B cell (primary cell): Measurements from ENCODE around the gene FERMT3. TPM values are rescaled to one million over a fixed set of nuclear protein-coding genes. Genes with fewer than 3 reads are reported as not detected.
A peak's percentile ranks its signal among the peaks of the same experiment; 100 is the strongest.

Source experiments
- ATAC-seq: fragments of 200-7000 bp; cut with Tn5 transposase; one replicate; pipeline ENCODE4 v1.10.0; 2021; ENCODE audit warnings: low read depth, mild to moderate bottlenecking, moderate number of reproducible peaks, moderate library complexity
- CTCF ChIA-PET: fragments of 350-600 bp; sonication (Branson Sonifier 250); formaldehyde crosslinking; loops from one replicate; lab custom pipeline; 2021; ENCODE audit warnings: antibody characterized with exemption, inconsistent platforms; lab: Charles Lee
- POLR2A ChIA-PET: fragments of 350-600 bp; sonication (Branson Sonifier 250); formaldehyde crosslinking; loops from one replicate; lab custom pipeline; 2021; ENCODE audit warnings: antibody characterized with exemption; lab: Charles Lee
- DNase-seq: peaks from one replicate; pipeline ENCODE4 v3.0.0; 2013
- H2AFZ ChIP-seq: 2 replicates; pipeline ENCODE4 v1.6.1; 2012; ENCODE audit warnings: mild to moderate bottlenecking, low read depth, low read length; ENCODE audit not compliant: insufficient read depth, poor library complexity, severe bottlenecking
- H3K27ac ChIP-seq, 2 donors: 1 replicate in 1 of 2; 2 replicates in 1 of 2; pipeline ENCODE4 v1.5.1; 2012 to 2013; ENCODE audit warnings: low read length in 2 of 2, mild to moderate bottlenecking in 2 of 2, moderate library complexity in 1 of 2
- H3K27me3 ChIP-seq, 4 experiments: fragments of 200-600 bp in 1 of 4; sonication (generic) in 1 of 4; replicated peaks in 1 of 4; 1 replicate in 2 of 4; 2 replicates in 2 of 4; pipeline versions ENCODE4 v1.6.1 to v1.7.0; 2013 to 2016; ENCODE audit warnings: low read length in 3 of 4, mild to moderate bottlenecking in 2 of 4, mixed read lengths in 1 of 4, moderate library complexity in 1 of 4; ENCODE audit not compliant: insufficient read depth in 4 of 4, control insufficient read depth in 3 of 4; ENCODE audit errors: control extremely low read depth in 1 of 4
- H3K36me3 ChIP-seq, 2 experiments: replicated peaks in 1 of 2; 1 replicate in 1 of 2; 2 replicates in 1 of 2; pipeline versions ENCODE4 v1.6.1 to v1.7.1; 2013; ENCODE audit warnings: low read length in 1 of 2; ENCODE audit not compliant: insufficient read depth in 2 of 2, control insufficient read depth in 1 of 2; ENCODE audit errors: control extremely low read depth in 1 of 2, extremely low read depth in 1 of 2
- H3K4me1 ChIP-seq, 2 donors: fragments of 200-600 bp in 1 of 2; sonication (generic) in 1 of 2; 1 replicate in 1 of 2; 2 replicates in 1 of 2; pipeline versions ENCODE4 v1.5.1 to v1.6.1; 2013 to 2017; ENCODE audit warnings: low read length in 2 of 2; ENCODE audit not compliant: control insufficient read depth in 2 of 2, insufficient read depth in 2 of 2
- H3K4me2 ChIP-seq: replicated peaks from 2 replicates; pipeline ENCODE3; 2012; ENCODE audit warnings: mild to moderate bottlenecking, low read depth, low read length; ENCODE audit not compliant: poor library complexity, severe bottlenecking
- H3K4me3 ChIP-seq, 5 experiments: fragments of 200-600 bp in 1 of 5; sonication (generic) in 1 of 5; 1 replicate in 3 of 5; 2 replicates in 2 of 5; pipeline versions ENCODE4 v1.5.1 to v1.7.0; 2011 to 2016; ENCODE audit warnings: low read length in 4 of 5, mild to moderate bottlenecking in 4 of 5, low read depth in 2 of 5, control low read depth in 1 of 5, moderate library complexity in 1 of 5; ENCODE audit not compliant: insufficient read depth in 1 of 5; ENCODE audit errors: control extremely low read depth in 1 of 5, extremely low read depth in 1 of 5
- H3K79me2 ChIP-seq: fragments of 200-600 bp; sonication (generic); one replicate; pipeline ENCODE4 v1.6.0; 2016; ENCODE audit warnings: low read length; ENCODE audit not compliant: control insufficient read depth, insufficient read depth
- H3K9ac ChIP-seq: fragments of 200-600 bp; sonication (generic); 2 replicates; pipeline ENCODE4 v1.6.1; 2017; ENCODE audit warnings: mild to moderate bottlenecking, low read length, moderate library complexity
- H3K9me3 ChIP-seq, 3 donors: one replicate each; pipeline versions ENCODE4 v1.6.1 to v1.7.1; 2013; ENCODE audit warnings: low read length in 2 of 3; ENCODE audit not compliant: control insufficient read depth in 2 of 3, insufficient read depth in 1 of 3; ENCODE audit errors: control extremely low read depth in 1 of 3
- H4K20me1 ChIP-seq: 2 replicates; pipeline ENCODE4 v1.6.0; 2012; ENCODE audit warnings: mild to moderate bottlenecking, low read length; ENCODE audit not compliant: insufficient read depth, control insufficient read depth, poor library complexity, severe bottlenecking
- H3K27ac Mint-ChIP-seq: one replicate; pipeline ENCODE4 v1.8.0; 2021; ENCODE audit warnings: mixed read lengths
- H3K27me3 Mint-ChIP-seq: one replicate; pipeline ENCODE4 v1.8.0; 2021; ENCODE audit warnings: mixed read lengths
- H3K4me1 Mint-ChIP-seq: one replicate; pipeline ENCODE4 v1.8.0; 2021; ENCODE audit warnings: mixed read lengths
- H3K4me3 Mint-ChIP-seq: one replicate; pipeline ENCODE4 v1.8.0; 2021; ENCODE audit warnings: mixed read lengths
- H3K9me3 Mint-ChIP-seq: one replicate; pipeline ENCODE4 v1.8.0; 2022; ENCODE audit warnings: mixed read lengths; ENCODE audit not compliant: insufficient read depth
- EZH2 ChIP-seq: IDR thresholded peaks from 2 replicates; pipeline ENCODE4 v1.6.1; 2012; ENCODE audit warnings: borderline replicate concordance, low read depth, mild to moderate bottlenecking, moderate library complexity, low read length; ENCODE audit not compliant: insufficient read depth, poor library complexity, severe bottlenecking
- WGBS: methylation state at CpG from one replicate; pipeline ENCODE4 v1.1.5; 2013; ENCODE audit warnings: missing lambda C conversion rate; ENCODE audit not compliant: insufficient coverage; 5-methylcytosine and 5-hydroxymethylcytosine counted together
- intact Hi-C: fragments of 100-400 bp; cut with micrococcal nuclease; formaldehyde crosslinking; loops from one replicate; pipeline ENCODE4 v1.10.0; 2022
- polyA plus RNA-seq: library from polyadenylated mRNA; depleted of rRNA; stranded (reverse); fragments of >200 nt; gene quantifications from 2 replicates; pipeline ENCODE4 v1.2.3, GENCODE V29; 2012
- total RNA-seq, 2 donors: library from RNA; stranded (reverse); fragments of 120-200 nt in 1 of 2; gene quantifications; 1 replicate in 1 of 2; 2 replicates in 1 of 2; pipeline versions ENCODE4 v1.2.3 to v1.2.4, GENCODE V29; 2013 to 2022
- TF ChIP-seq, protein P1 (sequence below): fragments of 200-600 bp; IDR thresholded peaks from one replicate; pipeline ENCODE4 v1.8.0; 2022; ENCODE audit warnings: antibody characterized with exemption, mild to moderate bottlenecking

FERMT3 gene
- total and polyA plus RNA-seq, 2 donors (not counting 1 experiment from before 2014, with no cell fraction given): 96.2 to 170 TPM

DNA sequence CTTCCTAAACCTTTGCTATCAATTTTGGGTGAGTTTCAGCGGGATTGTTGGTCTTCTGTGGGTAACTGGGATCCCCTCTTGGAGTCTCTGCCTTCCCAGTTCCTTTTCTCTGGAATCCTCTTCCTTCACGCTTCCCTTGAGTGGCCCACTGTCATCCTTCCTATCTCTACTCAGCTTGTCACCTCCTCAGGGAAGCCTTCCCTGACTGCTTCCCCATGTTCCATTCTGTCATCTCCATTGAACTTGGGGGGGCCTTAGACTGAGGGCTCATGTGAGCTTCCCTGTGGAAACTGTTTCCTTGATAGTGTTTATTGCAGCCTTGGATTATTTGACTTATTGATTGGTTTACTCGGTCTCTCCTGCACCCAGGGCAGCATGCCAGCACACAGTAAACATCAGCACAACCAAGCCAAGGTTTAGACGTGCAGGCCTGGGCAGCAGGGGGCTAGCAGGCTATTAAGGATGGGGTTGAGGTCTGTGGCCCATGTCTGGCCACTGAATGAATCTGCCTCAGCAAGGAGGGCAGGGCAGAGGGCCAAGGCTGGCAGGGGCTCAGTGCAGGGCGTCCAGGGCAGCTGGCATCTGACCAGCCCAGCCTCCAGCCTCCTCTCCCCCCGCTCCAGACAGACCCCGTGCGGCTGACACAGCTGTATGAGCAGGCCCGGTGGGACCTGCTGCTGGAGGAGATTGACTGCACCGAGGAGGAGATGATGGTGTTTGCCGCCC lies 12.3 kb downstream of the FERMT3 start:
- H3K79me2 ChIP-seq: peaks cover 20% of the 10 kb centered on the region
- intact Hi-C loops: no loop called here
- Mint-ChIP-seq H3K27ac (no peak overlapping the region), H3K4me1 (peaks cover 15% of the 10 kb centered on the region), H3K9me3 (no peaks in the 10 kb centered on the region), H3K27me3 (no peaks in the 10 kb centered on the region), H3K4me3 (no peak overlapping the region)
- no peak for TF ChIP-seq EZH2
- TF ChIP-seq, protein P1, sequence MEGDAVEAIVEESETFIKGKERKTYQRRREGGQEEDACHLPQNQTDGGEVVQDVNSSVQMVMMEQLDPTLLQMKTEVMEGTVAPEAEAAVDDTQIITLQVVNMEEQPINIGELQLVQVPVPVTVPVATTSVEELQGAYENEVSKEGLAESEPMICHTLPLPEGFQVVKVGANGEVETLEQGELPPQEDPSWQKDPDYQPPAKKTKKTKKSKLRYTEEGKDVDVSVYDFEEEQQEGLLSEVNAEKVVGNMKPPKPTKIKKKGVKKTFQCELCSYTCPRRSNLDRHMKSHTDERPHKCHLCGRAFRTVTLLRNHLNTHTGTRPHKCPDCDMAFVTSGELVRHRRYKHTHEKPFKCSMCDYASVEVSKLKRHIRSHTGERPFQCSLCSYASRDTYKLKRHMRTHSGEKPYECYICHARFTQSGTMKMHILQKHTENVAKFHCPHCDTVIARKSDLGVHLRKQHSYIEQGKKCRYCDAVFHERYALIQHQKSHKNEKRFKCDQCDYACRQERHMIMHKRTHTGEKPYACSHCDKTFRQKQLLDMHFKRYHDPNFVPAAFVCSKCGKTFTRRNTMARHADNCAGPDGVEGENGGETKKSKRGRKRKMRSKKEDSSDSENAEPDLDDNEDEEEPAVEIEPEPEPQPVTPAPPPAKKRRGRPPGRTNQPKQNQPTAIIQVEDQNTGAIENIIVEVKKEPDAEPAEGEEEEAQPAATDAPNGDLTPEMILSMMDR: no peak
- 95% methylated on average over 6 of the region's 11 CpGs for WGBS
- H3K9me3 ChIP-seq: no peaks in the 10 kb centered on the region
- H3K27ac ChIP-seq: peak overlapping the region in 1 of 2 donors; percentile 1
- POLR2A ChIA-PET: interaction anchor here (0.8 to 0.9 kb wide), 2 partner anchors 8 to 13 kb away, joined by 3 to 8 read pairs; no protein-coding TSS in a partner anchor
- peaks cover 0 to 56% of the 10 kb centered on the region in 2 experiments for H3K36me3 ChIP-seq
- no peaks in the 10 kb centered on the region for H3K27me3 ChIP-seq
- peaks cover 3 to 14% of the 10 kb centered on the region in 2 donors for H3K4me1 ChIP-seq
- DNase-seq (no peak), ATAC-seq (no peak)
- H2AFZ ChIP-seq: no peak overlapping the region
- H3K4me2 ChIP-seq: no peak overlapping the region
- CTCF ChIA-PET: interaction anchor here (2.1 to 6.9 kb wide), 2 partner anchors 13 to 32 kb away, joined by 8 to 62 read pairs; partner anchors contain the start of genes FERMT3 and PLCB3
- no peak overlapping the region for H3K4me3 ChIP-seq
- H4K20me1 ChIP-seq: peaks cover 30% of the 10 kb centered on the region
- H3K9ac ChIP-seq: no peak overlapping the region

DNA sequence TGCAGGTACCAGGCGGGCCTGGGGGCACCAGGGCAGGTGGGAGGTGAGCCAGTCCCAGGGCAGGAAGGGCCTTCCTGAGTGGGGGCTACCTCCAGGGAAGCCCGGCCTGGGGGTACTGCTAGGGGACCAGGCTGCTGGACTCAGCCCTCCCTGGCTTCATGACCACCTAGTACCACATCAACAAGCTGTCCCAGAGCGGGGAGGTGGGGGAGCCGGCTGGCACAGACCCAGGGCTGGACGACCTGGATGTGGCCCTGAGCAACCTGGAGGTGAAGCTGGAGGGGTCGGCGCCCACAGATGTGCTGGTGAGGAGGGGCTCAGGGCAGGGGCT lies 12.8 kb downstream of the FERMT3 start:
- ChIA-PET CTCF (interaction anchor here (6.9 kb wide), 1 partner anchor 13 kb away, joined by 62 read pairs; the partner anchor contains the start of gene FERMT3), POLR2A (interaction anchor here (0.8 kb wide), 1 partner anchor 13 kb away, joined by 3 read pairs; no protein-coding TSS in a partner anchor)
- Mint-ChIP-seq H3K9me3 (no peaks in the 10 kb centered on the region), H3K4me3 (no peak overlapping the region), H3K27me3 (no peaks in the 10 kb centered on the region), H3K27ac (no peak overlapping the region), H3K4me1 (peaks cover 15% of the 10 kb centered on the region)
- TF ChIP-seq, protein P1: no peak
- no peak for TF ChIP-seq EZH2
- DNase-seq (no peak), ATAC-seq (no peak)
- Histone ChIP-seq H4K20me1 (peaks cover 30% of the 10 kb centered on the region), H3K36me3 (peaks cover 0 to 60% of the 10 kb centered on the region in 2 experiments), H3K9ac (no peak overlapping the region), H3K4me3 (no peak overlapping the region), H2AFZ (no peak overlapping the region), H3K9me3 (no peaks in the 10 kb centered on the region), H3K27me3 (no peaks in the 10 kb centered on the region), H3K27ac (peak overlapping the region in 1 of 2 donors; percentile 1), H3K4me2 (no peak overlapping the region), H3K79me2 (peaks cover 20% of the 10 kb centered on the region), H3K4me1 (peaks cover 3 to 14% of the 10 kb centered on the region in 2 donors)
- intact Hi-C loops: no loop called here
- 96% methylated on average over 5 of the region's 7 CpGs for WGBS
